Activated B cell treated with CpG ODN at 0.5 μM for 24 hours (primary cell): ENCODE measurements around the gene TMEM263. TPM values are rescaled to one million over a fixed set of nuclear protein-coding genes. Genes with fewer than 3 reads are reported as not detected.
A peak's percentile ranks its signal among the peaks of the same experiment; 100 is the strongest.

ENCODE experiments used
- ATAC-seq: fragments of 200-7000 bp; cut with Tn5 transposase; one replicate; pipeline ENCODE4 v1.10.0; 2021; ENCODE audit warnings: low read depth, mild to moderate bottlenecking, moderate library complexity
- CTCF ChIA-PET: fragments of 350-600 bp; sonication (Branson Sonifier 250); formaldehyde crosslinking; loops from one replicate; lab custom pipeline; 2021; ENCODE audit warnings: antibody characterized with exemption; lab: Charles Lee
- POLR2A ChIA-PET: fragments of 350-600 bp; sonication (Branson Sonifier 250); formaldehyde crosslinking; loops from one replicate; lab custom pipeline; 2021; ENCODE audit warnings: antibody characterized with exemption; lab: Charles Lee
- DNase-seq: peaks from one replicate; pipeline ENCODE4 v3.0.0; 2022
- H3K27ac Mint-ChIP-seq: one replicate; pipeline ENCODE4 v1.8.0; 2020; ENCODE audit warnings: mixed read lengths
- H3K27me3 Mint-ChIP-seq: one replicate; pipeline ENCODE4 v1.8.0; 2021; ENCODE audit warnings: mixed read lengths
- H3K36me3 Mint-ChIP-seq: one replicate; pipeline ENCODE4 v1.8.0; 2021; ENCODE audit warnings: low read depth, mixed read lengths
- H3K4me1 Mint-ChIP-seq: one replicate; pipeline ENCODE4 v1.8.0; 2021; ENCODE audit warnings: mixed read lengths
- H3K4me3 Mint-ChIP-seq: one replicate; pipeline ENCODE4 v1.8.0; 2020; ENCODE audit warnings: mild to moderate bottlenecking, mixed read lengths
- H3K9me3 Mint-ChIP-seq: one replicate; pipeline ENCODE4 v1.8.0; 2020; ENCODE audit warnings: mixed read lengths
- intact Hi-C: fragments of 100-400 bp; cut with micrococcal nuclease; formaldehyde crosslinking; loops from one replicate; pipeline ENCODE4 v1.15.1; 2024
- total RNA-seq: library from RNA; stranded (reverse); gene quantifications from 2 replicates; pipeline ENCODE4 v1.2.3, GENCODE V29; 2022
- TF ChIP-seq, protein P1 (sequence below): fragments of 200-600 bp; IDR thresholded peaks from one replicate; pipeline ENCODE4 v1.8.0; 2022; ENCODE audit warnings: antibody characterized with exemption, mild to moderate bottlenecking

TMEM263 gene
- total RNA-seq, 1 donor from 2014 or later = 15.1 TPM

- Mint-ChIP-seq H3K4me1 (no peaks in the 10 kb centered on the region), H3K36me3 (no peaks in the 10 kb centered on the region), H3K27ac (no peak overlapping the region), H3K27me3 (peaks cover 20% of the 10 kb centered on the region), H3K4me3 (no peak overlapping the region), H3K9me3 (peaks cover 21% of the 10 kb centered on the region)
- TF ChIP-seq, protein P1, sequence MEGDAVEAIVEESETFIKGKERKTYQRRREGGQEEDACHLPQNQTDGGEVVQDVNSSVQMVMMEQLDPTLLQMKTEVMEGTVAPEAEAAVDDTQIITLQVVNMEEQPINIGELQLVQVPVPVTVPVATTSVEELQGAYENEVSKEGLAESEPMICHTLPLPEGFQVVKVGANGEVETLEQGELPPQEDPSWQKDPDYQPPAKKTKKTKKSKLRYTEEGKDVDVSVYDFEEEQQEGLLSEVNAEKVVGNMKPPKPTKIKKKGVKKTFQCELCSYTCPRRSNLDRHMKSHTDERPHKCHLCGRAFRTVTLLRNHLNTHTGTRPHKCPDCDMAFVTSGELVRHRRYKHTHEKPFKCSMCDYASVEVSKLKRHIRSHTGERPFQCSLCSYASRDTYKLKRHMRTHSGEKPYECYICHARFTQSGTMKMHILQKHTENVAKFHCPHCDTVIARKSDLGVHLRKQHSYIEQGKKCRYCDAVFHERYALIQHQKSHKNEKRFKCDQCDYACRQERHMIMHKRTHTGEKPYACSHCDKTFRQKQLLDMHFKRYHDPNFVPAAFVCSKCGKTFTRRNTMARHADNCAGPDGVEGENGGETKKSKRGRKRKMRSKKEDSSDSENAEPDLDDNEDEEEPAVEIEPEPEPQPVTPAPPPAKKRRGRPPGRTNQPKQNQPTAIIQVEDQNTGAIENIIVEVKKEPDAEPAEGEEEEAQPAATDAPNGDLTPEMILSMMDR = no peak
- ChIA-PET POLR2A (no interaction called here), CTCF (no interaction called here)
- DNase-seq (no peak), ATAC-seq (no peak)
- intact Hi-C loops = no loop called here
These were observed 10.4 kb upstream of the TMEM263 start for GRCh38 chr12:106945261-106945851.

DNA sequence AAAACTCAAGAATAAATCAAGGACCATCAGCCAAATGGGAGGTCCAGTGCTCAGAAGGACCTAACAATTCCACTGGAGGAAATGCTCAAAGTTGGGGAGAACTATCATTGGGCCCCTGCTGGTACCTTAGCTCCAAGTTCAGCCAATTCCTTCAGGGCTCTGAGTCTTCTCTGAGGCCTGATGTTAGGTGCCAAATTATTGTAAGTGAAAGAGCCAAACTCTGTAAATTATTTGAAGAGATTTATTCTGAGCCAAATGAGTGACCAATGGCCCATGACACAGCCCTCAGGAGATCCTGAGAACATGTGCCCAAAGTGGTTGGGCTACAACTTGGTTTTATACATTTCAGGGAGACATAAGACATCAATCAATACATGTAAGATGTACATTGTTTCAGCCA is 8.2 kb upstream of the TMEM263 start:
- H3K4me3 Mint-ChIP-seq = no peak overlapping the region
- no peak for DNase-seq
- TF ChIP-seq, protein P1 = no peak
- no peaks in the 10 kb centered on the region for H3K36me3 Mint-ChIP-seq
- peaks cover 25% of the 10 kb centered on the region for H3K9me3 Mint-ChIP-seq
- intact Hi-C loops = no loop called here
- no peaks in the 10 kb centered on the region for H3K4me1 Mint-ChIP-seq
- ATAC-seq = no peak
- H3K27me3 Mint-ChIP-seq = peaks cover 13% of the 10 kb centered on the region
- ChIA-PET POLR2A (no interaction called here), CTCF (no interaction called here)
- no peak overlapping the region for H3K27ac Mint-ChIP-seq

DNA sequence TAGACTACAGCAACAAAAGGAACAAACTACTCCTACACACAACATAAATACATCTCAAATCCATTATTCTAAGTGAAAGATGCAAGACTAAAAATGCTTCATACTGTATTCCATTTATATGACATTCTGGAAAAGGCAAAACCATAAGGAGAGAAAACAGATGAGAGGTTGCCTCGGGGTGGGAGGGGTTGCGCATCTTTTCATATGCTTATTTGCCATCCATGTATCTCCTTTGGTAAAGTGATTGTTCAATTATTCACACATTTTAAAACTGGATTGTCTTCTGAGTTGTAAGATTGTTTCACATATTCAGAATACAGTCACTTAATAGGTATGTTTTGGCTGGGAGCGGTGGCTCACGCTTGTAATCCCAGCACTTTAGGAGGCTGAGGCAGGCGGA is 5.1 kb upstream of the TMEM263 start:
- intact Hi-C loops = loop anchor here (10.0 kb wide), 1 partner anchor 734 kb away; the partner anchor contains the start of gene PWP1
- POLR2A ChIA-PET = no interaction called here
- peaks cover 22% of the 10 kb centered on the region for H3K9me3 Mint-ChIP-seq
- DNase-seq = no peak
- CTCF ChIA-PET = no interaction called here
- peaks cover 7% of the 10 kb centered on the region for H3K4me1 Mint-ChIP-seq
- no peak overlapping the region for H3K4me3 Mint-ChIP-seq
- no peaks in the 10 kb centered on the region for H3K36me3 Mint-ChIP-seq
- ATAC-seq = no peak
- H3K27me3 Mint-ChIP-seq = peaks cover 8% of the 10 kb centered on the region
- TF ChIP-seq, protein P1 = no peak
- H3K27ac Mint-ChIP-seq = no peak overlapping the region

DNA sequence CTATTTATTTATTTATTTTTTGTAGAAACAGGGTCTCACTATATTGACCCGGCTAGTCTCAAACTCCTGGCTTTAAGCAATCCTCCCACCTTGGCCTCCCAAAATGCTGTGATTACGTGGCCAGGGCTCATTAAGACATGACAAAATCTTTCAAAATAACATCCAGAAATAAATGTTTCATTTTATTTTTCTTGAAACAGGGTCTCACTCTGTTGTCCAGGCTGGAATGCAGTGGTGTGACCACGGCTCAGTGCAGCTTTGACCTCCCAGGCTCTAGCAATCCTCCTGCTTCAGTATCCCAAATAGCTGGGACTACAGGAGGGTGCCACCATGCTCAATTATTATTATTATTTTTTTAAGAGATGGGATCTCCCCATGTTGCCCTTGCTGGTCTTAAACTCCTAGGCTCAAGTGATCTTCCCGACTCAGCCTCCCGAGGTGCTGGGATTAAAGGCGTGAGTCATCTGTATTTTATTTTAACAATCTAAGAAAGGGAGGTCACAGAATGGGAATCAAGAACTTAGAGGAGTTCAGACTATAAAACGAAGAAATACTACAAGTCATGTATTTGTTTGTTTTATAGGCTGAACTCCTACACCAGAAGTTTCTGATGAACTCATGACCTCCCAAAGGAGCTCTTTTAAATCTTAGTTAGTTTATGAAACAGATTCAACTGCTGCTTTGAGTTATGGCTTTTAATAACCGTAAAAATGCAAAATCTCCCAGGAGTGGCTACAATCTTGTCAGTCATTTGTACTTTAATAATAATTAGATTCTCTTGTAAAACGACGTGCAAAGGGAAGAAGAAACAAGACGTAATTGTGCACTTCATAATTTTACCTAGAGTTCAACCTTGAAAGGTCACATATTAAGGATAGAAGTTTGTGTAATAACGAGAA is 2.1 kb upstream of the TMEM263 start:
- no peak overlapping the region for H3K27ac Mint-ChIP-seq
- ChIA-PET POLR2A (no interaction called here), CTCF (interaction anchor here (0.7 kb wide), 1 partner anchor 48 kb away, joined by 3 read pairs; no protein-coding TSS in a partner anchor)
- intact Hi-C loops = loop anchor here (10.0 kb wide), 1 partner anchor 731 kb away; the partner anchor contains the start of gene PWP1
- peak overlapping the region; percentile 1 for H3K4me3 Mint-ChIP-seq
- ATAC-seq (no peak), DNase-seq (no peak)
- peaks cover 23% of the 10 kb centered on the region for H3K4me1 Mint-ChIP-seq
- H3K9me3 Mint-ChIP-seq = peaks cover 15% of the 10 kb centered on the region
- H3K36me3 Mint-ChIP-seq = peaks cover 4% of the 10 kb centered on the region
- H3K27me3 Mint-ChIP-seq = peaks cover 3% of the 10 kb centered on the region
- TF ChIP-seq, protein P1 = no peak
